MM.1S (cell line): ENCODE results near the gene GSE1.

ENCODE experiments used
- EZH2 ChIP-seq: fragments of 300-600 bp; sonication (generic); optimal IDR thresholded peaks from 2 replicates; pipeline ENCODE3; 2017; ENCODE audit warnings: low read depth, mild to moderate bottlenecking, antibody characterized with exemption, low read length, mixed read lengths
- EZH2phosphoT487 ChIP-seq: fragments of 300-600 bp; sonication (generic); IDR thresholded peaks from 2 replicates; pipeline ENCODE4 v1.6.1; 2018; ENCODE audit warnings: antibody characterized with exemption, low read length

GRCh38 chr16:85595812-85596502, 17.2 kb upstream of the GSE1 start:
- TF ChIP-seq EZH2 (no peak), EZH2phosphoT487 (no peak)
